Lower leg skin (tissue), 3 donors: ENCODE results near the gene C1orf116.

Source experiments
- CTCF ChIP-seq, 3 donors: fragments of 450-650 bp; IDR thresholded peaks; one replicate each; pipeline ENCODE4 v1.5.1; 2016; ENCODE audit warnings: antibody characterized with exemption in 3 of 3, mild to moderate bottlenecking in 3 of 3, moderate library complexity in 2 of 3
- POLR2A ChIP-seq, 2 donors: fragments of 450-650 bp; IDR thresholded peaks; one replicate each; pipeline ENCODE4 v1.6.1; 2016 to 2017; ENCODE audit warnings: antibody characterized with exemption in 2 of 2, mild to moderate bottlenecking in 1 of 2, moderate library complexity in 1 of 2

- no peak for TF ChIP-seq CTCF (IDR thresholded peaks at IDR 0.05)
- no peak for TF ChIP-seq POLR2A (IDR thresholded peaks at IDR 0.05)
Observed at GRCh38 chr1:206985162-206985749, 47.3 kb downstream of the C1orf116 start.
